Activated gamma-delta T cell treated with anti-CD3 and anti-CD28 coated beads, Interleukin-2, amount 50 U/mL, for 16 hours (primary cell): ENCODE data around the gene MBTD1.
"Not testable (repeated sequence)": the region's sequence is repeated elsewhere in the genome, so short reads cannot be mapped to it uniquely, and the experiment has no call there.

Experiments
- DNase-seq: peaks from one replicate; pipeline ENCODE4 v3.0.0-alpha.2; 2020; ENCODE audit warnings: low read depth

The MBTD1 gene

GRCh38 chr17:51255673-51256072 lies 4.2 kb downstream of the MBTD1 start:
- no peak for DNase-seq

- DNase-seq: no peak
Observed at GRCh38 chr17:51251010-51251409, 8.8 kb downstream of the MBTD1 start.

- DNase-seq: no peak
Observed at GRCh38 chr17:51250314-51250840, 9.5 kb downstream of the MBTD1 start.

GRCh38 chr17:51245535-51245934 lies 14.3 kb downstream of the MBTD1 start:
- DNase-seq: no peak

- DNase-seq: no peak
Observed at GRCh38 chr17:51244041-51244440, 15.8 kb downstream of the MBTD1 start.

- DNase-seq: no peak
Observed at GRCh38 chr17:51240275-51240674, 19.6 kb downstream of the MBTD1 start.

GRCh38 chr17:51238255-51238887 lies 21.5 kb downstream of the MBTD1 start:
- no peak for DNase-seq

- no peak for DNase-seq
Observed at GRCh38 chr17:51234162-51234561, 25.7 kb downstream of the MBTD1 start.

GRCh38 chr17:51231999-51232398 lies 27.9 kb downstream of the MBTD1 start:
- DNase-seq: no peak

- DNase-seq: no peak
Observed at GRCh38 chr17:51230306-51230705, 29.5 kb downstream of the MBTD1 start.

- DNase-seq: no peak
Observed at GRCh38 chr17:51229889-51230288, 30.0 kb downstream of the MBTD1 start.

- DNase-seq: no peak
Observed at GRCh38 chr17:51228161-51228560, 31.7 kb downstream of the MBTD1 start.

- DNase-seq: not testable (repeated sequence)
Observed at GRCh38 chr17:51225523-51225922, 34.3 kb downstream of the MBTD1 start.

GRCh38 chr17:51224402-51225262 lies 35.2 kb downstream of the MBTD1 start:
- no peak for DNase-seq

GRCh38 chr17:51221322-51221721 lies 38.5 kb downstream of the MBTD1 start:
- no peak for DNase-seq

- DNase-seq: no peak
Observed at GRCh38 chr17:51217946-51218345, 41.9 kb downstream of the MBTD1 start.

- DNase-seq: no peak
Observed at GRCh38 chr17:51214920-51215319, 44.9 kb downstream of the MBTD1 start.

GRCh38 chr17:51203838-51204237 lies 56.0 kb downstream of the MBTD1 start:
- DNase-seq: no peak

GRCh38 chr17:51200846-51201245 lies 59.0 kb downstream of the MBTD1 start:
- no peak for DNase-seq

- no peak for DNase-seq
Observed at GRCh38 chr17:51200295-51200694, 59.6 kb downstream of the MBTD1 start.

GRCh38 chr17:51197754-51198153 lies 62.1 kb downstream of the MBTD1 start:
- DNase-seq: no peak

- no peak for DNase-seq
Observed at GRCh38 chr17:51191895-51192294, 68.0 kb downstream of the MBTD1 start.

- no peak for DNase-seq
Observed at GRCh38 chr17:51189628-51190027, 70.2 kb downstream of the MBTD1 start.
